MM.1S (cell line): ENCODE results near the gene HDAC9.

Experiments used
- DNase-seq: peaks from one replicate; pipeline ENCODE4 v3.0.0-alpha.2; 2015
- H2AFZ ChIP-seq: fragments of 300-600 bp; sonication (generic); 2 replicates; pipeline ENCODE4 v1.6.0; 2016; ENCODE audit warnings: antibody characterized with exemption, low read length
- H3F3A ChIP-seq: fragments of 300-600 bp; sonication (generic); 2 replicates; pipeline ENCODE4 v1.6.1; 2016; ENCODE audit warnings: mild to moderate bottlenecking, antibody characterized with exemption, low read length, moderate library complexity, mixed read lengths; ENCODE audit not compliant: insufficient read depth
- H3K27ac ChIP-seq: fragments of 300-600 bp; sonication (generic); 2 replicates; pipeline ENCODE4 v1.5.1; 2016; ENCODE audit warnings: mild to moderate bottlenecking, low read length
- H3K27me3 ChIP-seq: fragments of 300-600 bp; sonication (generic); replicated peaks from 2 replicates; pipeline ENCODE4 v1.6.0; 2016; ENCODE audit warnings: low read length; ENCODE audit not compliant: insufficient read depth
- H3K36me3 ChIP-seq: fragments of 300-600 bp; sonication (generic); replicated peaks from 2 replicates; pipeline ENCODE4 v1.6.1; 2016; ENCODE audit warnings: mild to moderate bottlenecking, low read length, mixed read lengths; ENCODE audit not compliant: insufficient read depth
- H3K4me1 ChIP-seq: fragments of 300-600 bp; sonication (generic); 2 replicates; pipeline ENCODE4 v1.6.1; 2016; ENCODE audit warnings: low read length, mixed read lengths
- H3K4me2 ChIP-seq: fragments of 300-600 bp; sonication (generic); 2 replicates; pipeline ENCODE4 v1.6.0; 2016; ENCODE audit warnings: low read depth, low read length
- H3K4me3 ChIP-seq: fragments of 300-600 bp; sonication (generic); 2 replicates; pipeline ENCODE4 v1.5.1; 2016; ENCODE audit warnings: low read length, mixed read lengths
- H3K79me2 ChIP-seq: fragments of 300-600 bp; sonication (generic); 2 replicates; pipeline ENCODE4 v1.6.1; 2016; ENCODE audit warnings: mixed run types, low read length, mixed read lengths
- H3K9ac ChIP-seq: fragments of 300-600 bp; sonication (generic); 2 replicates; pipeline ENCODE4 v1.6.1; 2016; ENCODE audit warnings: low read length, mixed read lengths
- H3K9me2 ChIP-seq: fragments of 300-600 bp; sonication (generic); replicated peaks from 2 replicates; pipeline ENCODE4 v1.6.1; 2016; ENCODE audit warnings: mild to moderate bottlenecking, low read length, mixed read lengths; ENCODE audit not compliant: insufficient read depth
- H3K9me3 ChIP-seq: fragments of 300-600 bp; sonication (generic); replicated peaks from 2 replicates; pipeline ENCODE4 v1.6.1; 2016; ENCODE audit warnings: mild to moderate bottlenecking, low read length, mixed read lengths; ENCODE audit not compliant: insufficient read depth
- H4K20me1 ChIP-seq: fragments of 300-600 bp; sonication (generic); 2 replicates; pipeline ENCODE4 v1.6.1; 2016; ENCODE audit warnings: mild to moderate bottlenecking, low read length, moderate library complexity, mixed read lengths; ENCODE audit not compliant: insufficient read depth
- CTCF ChIP-seq: fragments of 300-600 bp; sonication (generic); IDR thresholded peaks from 2 replicates; pipeline ENCODE4 v1.5.1; 2016; ENCODE audit warnings: antibody characterized with exemption, low read length, mixed read lengths
- EZH2 ChIP-seq: fragments of 300-600 bp; sonication (generic); optimal IDR thresholded peaks from 2 replicates; pipeline ENCODE3; 2017; ENCODE audit warnings: low read depth, mild to moderate bottlenecking, antibody characterized with exemption, low read length, mixed read lengths
- EZH2phosphoT487 ChIP-seq: fragments of 300-600 bp; sonication (generic); IDR thresholded peaks from 2 replicates; pipeline ENCODE4 v1.6.1; 2018; ENCODE audit warnings: antibody characterized with exemption, low read length

Gene HDAC9

GRCh38 chr7:19001854-19002253 is 506.3 kb downstream of the HDAC9 start:
- Histone ChIP-seq H3K79me2 (no peaks in the 10 kb centered on the region), H3K9me3 (no peaks in the 10 kb centered on the region), H3K36me3 (no peaks in the 10 kb centered on the region), H3K4me3 (no peak overlapping the region), H4K20me1 (no peaks in the 10 kb centered on the region), H3K27ac (no peak overlapping the region), H3K4me1 (0 out of 2 replicates have a peak, but pooled peaks cover 4% of the 10 kb centered on the region), H3F3A (no peaks in the 10 kb centered on the region), H3K27me3 (no peaks in the 10 kb centered on the region), H3K4me2 (no peak overlapping the region), H3K9ac (no peak overlapping the region), H2AFZ (no peak overlapping the region), H3K9me2 (no peaks in the 10 kb centered on the region)
- TF ChIP-seq CTCF (no peak), EZH2 (no peak), EZH2phosphoT487 (no peak)
- DNase-seq, result no peak

- H3F3A ChIP-seq, result no peaks in the 10 kb centered on the region
- no peaks in the 10 kb centered on the region for H3K9me2 ChIP-seq
- H3K79me2 ChIP-seq, result no peaks in the 10 kb centered on the region
- H3K9me3 ChIP-seq, result no peaks in the 10 kb centered on the region
- H2AFZ ChIP-seq, result no peak overlapping the region
- no peaks in the 10 kb centered on the region for H4K20me1 ChIP-seq
- no peaks in the 10 kb centered on the region for H3K36me3 ChIP-seq
- TF ChIP-seq EZH2, result no peak
- no peak for TF ChIP-seq EZH2phosphoT487
- no peak for TF ChIP-seq CTCF
- no peak overlapping the region for H3K27ac ChIP-seq
- no peaks in the 10 kb centered on the region for H3K27me3 ChIP-seq
- DNase-seq, result no peak
- no peak overlapping the region for H3K9ac ChIP-seq
- H3K4me1 ChIP-seq, result no peaks in the 10 kb centered on the region
- H3K4me2 ChIP-seq, result no peak overlapping the region
- no peak overlapping the region for H3K4me3 ChIP-seq
Measured at GRCh38 chr7:19009241-19009935, 513.8 kb downstream of the HDAC9 start.

- no peak for TF ChIP-seq EZH2
- TF ChIP-seq CTCF, result no peak
- TF ChIP-seq EZH2phosphoT487, result no peak
- Histone ChIP-seq H3K27me3 (no peaks in the 10 kb centered on the region), H3K27ac (no peak overlapping the region), H3K36me3 (no peaks in the 10 kb centered on the region), H3K9me2 (no peaks in the 10 kb centered on the region), H4K20me1 (no peaks in the 10 kb centered on the region), H3K4me2 (no peak overlapping the region), H3K9me3 (no peaks in the 10 kb centered on the region), H3K4me1 (no peaks in the 10 kb centered on the region), H3F3A (no peaks in the 10 kb centered on the region), H3K79me2 (no peaks in the 10 kb centered on the region), H3K4me3 (no peak overlapping the region), H3K9ac (no peak overlapping the region), H2AFZ (no peak overlapping the region)
- DNase-seq, result no peak
Measured at GRCh38 chr7:19009936-19010280, 514.4 kb downstream of the HDAC9 start.
